HepG2 (cell line): ENCODE results near the gene ULK4. TPM values are rescaled to one million over a fixed set of nuclear protein-coding genes. Genes with fewer than 3 reads are reported as not detected.

Experiments used
- MXI1 ChIP-seq: IDR thresholded peaks from 3 replicates; pipeline ENCODE4 v1.6.1; 2012; ENCODE audit warnings: low read depth, low read length, inconsistent platforms, borderline replicate concordance
- NONO ChIP-seq, 2 experiments: fragments of 450-650 bp in 1 of 2; sonication (generic) in 1 of 2; formaldehyde crosslinking in 1 of 2; IDR thresholded peaks in 1 of 2; conservative IDR thresholded peaks in 1 of 2; 2 replicates each; pipeline versions ENCODE4 v1.6.1 to v1.8.0; 2017 to 2022; ENCODE audit warnings: mild to moderate bottlenecking in 1 of 2, missing genetic modification reagents in 1 of 2, moderate library complexity in 1 of 2
- RXRA ChIP-seq: sonication (generic); formaldehyde crosslinking; IDR thresholded peaks from 2 replicates; pipeline ENCODE4 v1.5.1; 2020; ENCODE audit warnings: missing genetic modification reagents
- SALL1 ChIP-seq: sonication (generic); formaldehyde crosslinking; IDR thresholded peaks from 2 replicates; pipeline ENCODE4 v1.8.0; 2022; ENCODE audit warnings: mild to moderate bottlenecking, missing genetic modification reagents
- SMARCC2 ChIP-seq: fragments of 450-650 bp; IDR thresholded peaks from 2 replicates; pipeline ENCODE4 v1.6.1; 2017; ENCODE audit warnings: antibody characterized with exemption, mild to moderate bottlenecking
- SP1 ChIP-seq, 2 experiments: fragments of 450-650 bp in 1 of 2; sonication (generic) in 1 of 2; formaldehyde crosslinking in 1 of 2; IDR thresholded peaks; 2 replicates each; pipeline versions ENCODE4 v1.4.0 to v1.6.1; 2016 to 2020; ENCODE audit warnings: missing genetic modification reagents in 1 of 2
- ZMYM4 ChIP-seq: sonication (generic); formaldehyde crosslinking; IDR thresholded peaks from 2 replicates; pipeline ENCODE4 v1.8.1; 2023; ENCODE audit warnings: mild to moderate bottlenecking, missing genetic modification reagents
- ZNF101 ChIP-seq: sonication (generic); formaldehyde crosslinking; IDR thresholded peaks from 2 replicates; pipeline ENCODE4 v1.4.0; 2020; ENCODE audit warnings: mild to moderate bottlenecking, low read depth, missing genetic modification reagents, borderline replicate concordance
- ZNF205 ChIP-seq: IDR thresholded peaks from 2 replicates; pipeline ENCODE4 v1.6.1; 2018; ENCODE audit warnings: missing biosample characterization, missing genetic modification reagents
- ZNF549 ChIP-seq: sonication (generic); formaldehyde crosslinking; IDR thresholded peaks from 2 replicates; pipeline ENCODE4 v1.5.0; 2020; ENCODE audit warnings: missing genetic modification reagents
- ZNF652 ChIP-seq: IDR thresholded peaks from 2 replicates; pipeline ENCODE4 v1.6.1; 2016; ENCODE audit warnings: low read depth, borderline replicate concordance
- ZNF747 ChIP-seq: sonication (generic); formaldehyde crosslinking; IDR thresholded peaks from 2 replicates; pipeline ENCODE4 v1.8.1; 2023; ENCODE audit warnings: missing genetic modification reagents, mild to moderate bottlenecking, borderline replicate concordance
- polyA plus RNA-seq, 8 experiments: library from polyadenylated mRNA; depleted of rRNA in 3 of 8; stranded (reverse) in 7 of 8; unstranded in 1 of 8; fragments of >200 nt; fragmentation: Illumina TruSeq in 4 of 8; extraction: Trizol in 4 of 8; gene quantifications; 2 replicates each; pipeline versions ENCODE4 v1.2.1 to v1.2.3, GENCODE V29; 2011 to 2016; ENCODE audit warnings: low read depth in 4 of 8, missing spikeins in 1 of 8, mixed read lengths in 1 of 8; ENCODE audit not compliant: insufficient read depth in 1 of 8
- total RNA-seq, 5 experiments: library from RNA; depleted of rRNA; stranded (reverse); fragments of >200 nt; fragmentation: Illumina TruSeq; extraction: Trizol; gene quantifications; 2 replicates each; pipeline ENCODE4 v1.2.3, GENCODE V29; 2016; ENCODE audit warnings: low read depth in 1 of 5
- TF ChIP-seq, protein P1 (sequence below): IDR thresholded peaks from 2 replicates; pipeline ENCODE4 v1.6.1; 2018; ENCODE audit warnings: missing genetic modification reagents, mild to moderate bottlenecking, missing compliant biosample characterization
- TF ChIP-seq, protein P2 (sequence below): IDR thresholded peaks from 2 replicates; pipeline ENCODE4 v1.6.1; 2016; ENCODE audit warnings: low read depth, borderline replicate concordance
- TF ChIP-seq, protein P3 (sequence below): sonication (generic); formaldehyde crosslinking; IDR thresholded peaks from 2 replicates; pipeline ENCODE4 v1.9.0; 2022; ENCODE audit warnings: missing genetic modification reagents, mild to moderate bottlenecking, borderline replicate concordance
- TF ChIP-seq, protein P4 (sequence below): IDR thresholded peaks from 2 replicates; pipeline ENCODE4 v1.6.1; 2016; ENCODE audit warnings: missing compliant biosample characterization, missing genetic modification reagents, borderline replicate concordance
- TF ChIP-seq, protein P5 (sequence below): sonication (generic); formaldehyde crosslinking; IDR thresholded peaks from 2 replicates; pipeline ENCODE4 v1.8.0; 2022; ENCODE audit warnings: mild to moderate bottlenecking, missing genetic modification reagents, moderate library complexity
- TF ChIP-seq, protein P6 (sequence below): sonication (generic); formaldehyde crosslinking; IDR thresholded peaks from 2 replicates; pipeline ENCODE4 v1.4.0; 2020; ENCODE audit warnings: missing genetic modification reagents, borderline replicate concordance

The ULK4 gene
- total and polyA plus RNA-seq, 2 of the 13 experiments (the other 11 are each of a cell fraction or from before 2014, with no cell fraction given) = 6.7 to 11.8 TPM

DNA sequence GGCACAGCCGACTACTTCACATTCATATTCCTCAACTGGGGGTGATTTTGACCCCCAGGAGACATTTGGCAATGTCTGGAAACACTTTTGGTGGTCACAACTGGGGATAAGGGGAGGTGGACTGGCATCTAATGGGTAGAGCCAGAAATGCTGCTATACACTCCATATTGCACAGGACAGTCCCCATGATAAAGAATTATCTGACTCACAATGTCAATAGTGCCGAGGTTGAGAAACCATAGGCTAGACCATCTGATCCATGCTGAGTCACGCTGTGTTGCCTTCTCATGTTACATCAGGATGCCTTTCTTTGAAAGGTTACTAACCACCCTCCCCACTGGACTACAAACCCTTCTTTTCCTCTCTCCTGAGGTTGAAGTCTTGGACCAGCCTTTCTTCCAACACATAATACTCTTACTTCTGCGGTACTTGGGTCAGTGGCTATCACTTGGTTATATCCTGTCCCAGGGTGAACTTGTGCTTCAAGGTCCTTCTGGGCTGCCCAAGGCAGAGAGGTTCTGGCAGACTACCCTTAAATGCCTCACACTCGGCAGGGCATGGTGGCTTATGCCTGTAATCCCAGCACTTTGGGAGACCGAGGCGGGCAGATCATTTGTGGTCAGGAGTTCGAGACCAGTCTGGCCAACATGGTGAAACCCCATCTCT is 693.8 kb downstream of the ULK4 start (continued):
- TF ChIP-seq SP1 (IDR thresholded peaks at IDR 0.05) (no peak), SP1 (CRISPR knock-in tag; IDR thresholded peaks at IDR 0.05) (no peak), MXI1 (peak; percentile 77; the same call in 2 of the 3 replicates), ZMYM4 (CRISPR knock-in tag) (peak; percentile 93), ZNF205 (CRISPR knock-in tag) (peak; percentile 88; the same call in 1 of the 2 replicates), ZNF549 (CRISPR knock-in tag) (no peak), RXRA (CRISPR knock-in tag) (peak; percentile 77; the same call in 1 of the 2 replicates), ZNF101 (CRISPR knock-in tag) (peak; percentile 50; the same call in 1 of the 2 replicates), ZNF747 (CRISPR knock-in tag) (no peak), ZNF652 (peak; percentile 61; the same call in 1 of the 2 replicates), SALL1 (peak; percentile 75), SMARCC2 (peak; percentile 80; the same call in 1 of the 2 replicates), NONO (IDR thresholded peaks at IDR 0.05) (no peak), NONO (CRISPR knock-in tag; conservative IDR thresholded peaks at IDR 0.05) (no peak)
- TF ChIP-seq, protein P1, sequence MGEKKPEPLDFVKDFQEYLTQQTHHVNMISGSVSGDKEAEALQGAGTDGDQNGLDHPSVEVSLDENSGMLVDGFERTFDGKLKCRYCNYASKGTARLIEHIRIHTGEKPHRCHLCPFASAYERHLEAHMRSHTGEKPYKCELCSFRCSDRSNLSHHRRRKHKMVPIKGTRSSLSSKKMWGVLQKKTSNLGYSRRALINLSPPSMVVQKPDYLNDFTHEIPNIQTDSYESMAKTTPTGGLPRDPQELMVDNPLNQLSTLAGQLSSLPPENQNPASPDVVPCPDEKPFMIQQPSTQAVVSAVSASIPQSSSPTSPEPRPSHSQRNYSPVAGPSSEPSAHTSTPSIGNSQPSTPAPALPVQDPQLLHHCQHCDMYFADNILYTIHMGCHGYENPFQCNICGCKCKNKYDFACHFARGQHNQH (CRISPR knock-in tag) = peak; percentile 94
- TF ChIP-seq, protein P2, sequence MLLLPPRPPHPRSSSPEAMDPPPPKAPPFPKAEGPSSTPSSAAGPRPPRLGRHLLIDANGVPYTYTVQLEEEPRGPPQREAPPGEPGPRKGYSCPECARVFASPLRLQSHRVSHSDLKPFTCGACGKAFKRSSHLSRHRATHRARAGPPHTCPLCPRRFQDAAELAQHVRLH (CRISPR knock-in tag) = peak; percentile 84; the same call in 1 of the 2 replicates
- TF ChIP-seq, protein P3, sequence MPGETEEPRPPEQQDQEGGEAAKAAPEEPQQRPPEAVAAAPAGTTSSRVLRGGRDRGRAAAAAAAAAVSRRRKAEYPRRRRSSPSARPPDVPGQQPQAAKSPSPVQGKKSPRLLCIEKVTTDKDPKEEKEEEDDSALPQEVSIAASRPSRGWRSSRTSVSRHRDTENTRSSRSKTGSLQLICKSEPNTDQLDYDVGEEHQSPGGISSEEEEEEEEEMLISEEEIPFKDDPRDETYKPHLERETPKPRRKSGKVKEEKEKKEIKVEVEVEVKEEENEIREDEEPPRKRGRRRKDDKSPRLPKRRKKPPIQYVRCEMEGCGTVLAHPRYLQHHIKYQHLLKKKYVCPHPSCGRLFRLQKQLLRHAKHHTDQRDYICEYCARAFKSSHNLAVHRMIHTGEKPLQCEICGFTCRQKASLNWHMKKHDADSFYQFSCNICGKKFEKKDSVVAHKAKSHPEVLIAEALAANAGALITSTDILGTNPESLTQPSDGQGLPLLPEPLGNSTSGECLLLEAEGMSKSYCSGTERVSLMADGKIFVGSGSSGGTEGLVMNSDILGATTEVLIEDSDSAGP (CRISPR knock-in tag) = no peak
- TF ChIP-seq, protein P4, sequence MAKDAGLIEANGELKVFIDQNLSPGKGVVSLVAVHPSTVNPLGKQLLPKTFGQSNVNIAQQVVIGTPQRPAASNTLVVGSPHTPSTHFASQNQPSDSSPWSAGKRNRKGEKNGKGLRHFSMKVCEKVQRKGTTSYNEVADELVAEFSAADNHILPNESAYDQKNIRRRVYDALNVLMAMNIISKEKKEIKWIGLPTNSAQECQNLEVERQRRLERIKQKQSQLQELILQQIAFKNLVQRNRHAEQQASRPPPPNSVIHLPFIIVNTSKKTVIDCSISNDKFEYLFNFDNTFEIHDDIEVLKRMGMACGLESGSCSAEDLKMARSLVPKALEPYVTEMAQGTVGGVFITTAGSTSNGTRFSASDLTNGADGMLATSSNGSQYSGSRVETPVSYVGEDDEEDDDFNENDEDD = peak; percentile 62; the same call in 1 of the 2 replicates
- TF ChIP-seq, protein P5, sequence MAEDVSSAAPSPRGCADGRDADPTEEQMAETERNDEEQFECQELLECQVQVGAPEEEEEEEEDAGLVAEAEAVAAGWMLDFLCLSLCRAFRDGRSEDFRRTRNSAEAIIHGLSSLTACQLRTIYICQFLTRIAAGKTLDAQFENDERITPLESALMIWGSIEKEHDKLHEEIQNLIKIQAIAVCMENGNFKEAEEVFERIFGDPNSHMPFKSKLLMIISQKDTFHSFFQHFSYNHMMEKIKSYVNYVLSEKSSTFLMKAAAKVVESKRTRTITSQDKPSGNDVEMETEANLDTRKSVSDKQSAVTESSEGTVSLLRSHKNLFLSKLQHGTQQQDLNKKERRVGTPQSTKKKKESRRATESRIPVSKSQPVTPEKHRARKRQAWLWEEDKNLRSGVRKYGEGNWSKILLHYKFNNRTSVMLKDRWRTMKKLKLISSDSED (CRISPR knock-in tag) = no peak
- TF ChIP-seq, protein P6, sequence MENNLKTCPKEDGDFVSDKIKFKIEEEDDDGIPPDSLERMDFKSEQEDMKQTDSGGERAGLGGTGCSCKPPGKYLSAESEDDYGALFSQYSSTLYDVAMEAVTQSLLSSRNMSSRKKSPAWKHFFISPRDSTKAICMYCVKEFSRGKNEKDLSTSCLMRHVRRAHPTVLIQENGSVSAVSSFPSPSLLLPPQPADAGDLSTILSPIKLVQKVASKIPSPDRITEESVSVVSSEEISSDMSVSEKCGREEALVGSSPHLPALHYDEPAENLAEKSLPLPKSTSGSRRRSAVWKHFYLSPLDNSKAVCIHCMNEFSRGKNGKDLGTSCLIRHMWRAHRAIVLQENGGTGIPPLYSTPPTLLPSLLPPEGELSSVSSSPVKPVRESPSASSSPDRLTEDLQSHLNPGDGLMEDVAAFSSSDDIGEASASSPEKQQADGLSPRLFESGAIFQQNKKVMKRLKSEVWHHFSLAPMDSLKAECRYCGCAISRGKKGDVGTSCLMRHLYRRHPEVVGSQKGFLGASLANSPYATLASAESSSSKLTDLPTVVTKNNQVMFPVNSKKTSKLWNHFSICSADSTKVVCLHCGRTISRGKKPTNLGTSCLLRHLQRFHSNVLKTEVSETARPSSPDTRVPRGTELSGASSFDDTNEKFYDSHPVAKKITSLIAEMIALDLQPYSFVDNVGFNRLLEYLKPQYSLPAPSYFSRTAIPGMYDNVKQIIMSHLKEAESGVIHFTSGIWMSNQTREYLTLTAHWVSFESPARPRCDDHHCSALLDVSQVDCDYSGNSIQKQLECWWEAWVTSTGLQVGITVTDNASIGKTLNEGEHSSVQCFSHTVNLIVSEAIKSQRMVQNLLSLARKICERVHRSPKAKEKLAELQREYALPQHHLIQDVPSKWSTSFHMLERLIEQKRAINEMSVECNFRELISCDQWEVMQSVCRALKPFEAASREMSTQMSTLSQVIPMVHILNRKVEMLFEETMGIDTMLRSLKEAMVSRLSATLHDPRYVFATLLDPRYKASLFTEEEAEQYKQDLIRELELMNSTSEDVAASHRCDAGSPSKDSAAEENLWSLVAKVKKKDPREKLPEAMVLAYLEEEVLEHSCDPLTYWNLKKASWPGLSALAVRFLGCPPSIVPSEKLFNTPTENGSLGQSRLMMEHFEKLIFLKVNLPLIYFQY (CRISPR knock-in tag) = peak; percentile 80; the same call in 1 of the 2 replicates
